ENCODE results near the gene ARHGEF17.

The ARHGEF17 gene

GRCh38 chr11:73348838-73349237 is 40.8 kb downstream of the ARHGEF17 start:
- DNase-seq (ENCODE audit: extremely low read depth, low read depth): no peak
- no peak for TF ChIP-seq CTCF (IDR thresholded peaks at IDR 0.05; ENCODE audit: low read depth, low read length, missing control alignments)
- no peak overlapping the region for H3K4me3 ChIP-seq (replicated peaks; ENCODE audit: low read depth, low read length)

- TF ChIP-seq CTCF (IDR thresholded peaks at IDR 0.05; ENCODE audit: low read depth, low read length, missing control alignments): no peak
- H3K4me3 ChIP-seq (replicated peaks; ENCODE audit: low read depth, low read length): no peak overlapping the region
- no peak for DNase-seq (ENCODE audit: extremely low read depth, low read depth)
Measured at GRCh38 chr11:73349633-73350032, 41.6 kb downstream of the ARHGEF17 start.

- TF ChIP-seq CTCF (IDR thresholded peaks at IDR 0.05; ENCODE audit: low read depth, low read length, missing control alignments): peak; percentile 97
- no peak overlapping the region for H3K4me3 ChIP-seq (replicated peaks; ENCODE audit: low read depth, low read length)
- no peak for DNase-seq (ENCODE audit: extremely low read depth, low read depth)
Measured at GRCh38 chr11:73350908-73351636, 43.0 kb downstream of the ARHGEF17 start.

GRCh38 chr11:73353422-73353821 is 45.3 kb downstream of the ARHGEF17 start:
- DNase-seq (ENCODE audit: extremely low read depth, low read depth): no peak
- TF ChIP-seq CTCF (IDR thresholded peaks at IDR 0.05; ENCODE audit: low read depth, low read length, missing control alignments): no peak
- no peak overlapping the region for H3K4me3 ChIP-seq (replicated peaks; ENCODE audit: low read depth, low read length)

- H3K4me3 ChIP-seq (replicated peaks; ENCODE audit: low read depth, low read length): no peak overlapping the region
- no peak for TF ChIP-seq CTCF (IDR thresholded peaks at IDR 0.05; ENCODE audit: low read depth, low read length, missing control alignments)
- no peak for DNase-seq (ENCODE audit: extremely low read depth, low read depth)
Measured at GRCh38 chr11:73355109-73355508, 47.0 kb downstream of the ARHGEF17 start.

- no peak overlapping the region for H3K4me3 ChIP-seq (replicated peaks; ENCODE audit: low read depth, low read length)
- DNase-seq (ENCODE audit: extremely low read depth, low read depth): no peak
- no peak for TF ChIP-seq CTCF (IDR thresholded peaks at IDR 0.05; ENCODE audit: low read depth, low read length, missing control alignments)
Measured at GRCh38 chr11:73356979-73357860, 49.1 kb downstream of the ARHGEF17 start.
